Left lung (tissue), 10 donors: ENCODE data around the gene GPI. TPM values are rescaled to one million over a fixed set of nuclear protein-coding genes. Genes with fewer than 3 reads are reported as not detected.
"Not testable (repeated sequence)": the region's sequence is repeated elsewhere in the genome, so short reads cannot be mapped to it uniquely, and the experiment has no call there.

ENCODE experiments used
- ATAC-seq: fragments of 200-7000 bp; cut with Tn5 transposase; one replicate; pipeline ENCODE4 v1.9.1; 2020; ENCODE audit warnings: moderate library complexity
- DNase-seq, 4 donors: peaks; one replicate each; pipeline ENCODE4 v3.0.0-alpha.2; 2013 to 2020
- H3K27ac ChIP-seq, 2 donors: fragments of 200-600 bp; sonication (generic) in 1 of 2; one replicate each; pipeline versions ENCODE4 v1.5.0 to v1.8.0; 2020 to 2021
- H3K27me3 ChIP-seq, 2 donors: fragments of 200-600 bp; sonication (generic) in 1 of 2; one replicate each; pipeline versions ENCODE4 v1.5.0 to v1.8.0; 2020 to 2021
- H3K36me3 ChIP-seq, 2 donors: fragments of 200-600 bp; sonication (generic) in 1 of 2; one replicate each; pipeline versions ENCODE4 v1.5.0 to v1.8.0; 2020 to 2021
- H3K4me1 ChIP-seq, 2 donors: fragments of 200-600 bp; one replicate each; pipeline ENCODE4 v1.8.0; 2021
- H3K4me3 ChIP-seq, 2 donors: fragments of 200-600 bp; sonication (generic) in 1 of 2; one replicate each; pipeline versions ENCODE4 v1.5.0 to v1.8.0; 2020 to 2021; ENCODE audit warnings: mild to moderate bottlenecking in 1 of 2
- H3K9me3 ChIP-seq, 2 donors: fragments of 200-600 bp; sonication (generic) in 1 of 2; one replicate each; pipeline versions ENCODE4 v1.5.0 to v1.8.0; 2020 to 2021
- intact Hi-C, 2 donors: fragments of 100-400 bp; cut with DNase I; formaldehyde crosslinking; loops; one replicate each; pipeline versions ENCODE4 v1.11.2 to v1.14.2; 2022
- polyA plus RNA-seq, 6 donors: library from polyadenylated mRNA; unstranded; fragments of 120-200 nt; gene quantifications; one replicate each; pipeline ENCODE4 v1.2.1, GENCODE V29; 2013; ENCODE audit not compliant: insufficient read length in 6 of 6
- total RNA-seq, 2 donors: library from RNA; stranded (reverse); fragmentation: NEBNext Ultra II Directional; extraction: Animal tissue kit (Norgen Biotek cat#: 25700); gene quantifications; one replicate each; pipeline ENCODE4 v1.2.1, GENCODE V29; 2021
- TF ChIP-seq, protein P1 (sequence below), 2 donors: fragments of 200-600 bp; sonication (generic) in 1 of 2; IDR thresholded peaks; one replicate each; pipeline versions ENCODE4 v1.5.0 to v1.8.0; 2021; ENCODE audit warnings: antibody characterized with exemption in 2 of 2
- donor health status: DM: no; HTN: yes; CAD: no.
- donor health status: DM: no; HTN: no; CAD: no.

GPI gene
- total and polyA plus RNA-seq, 8 donors = 99.2 to 248 (median 108) TPM

- ATAC-seq = no peak
- Histone ChIP-seq H3K27ac (no peak overlapping the region), H3K4me1 (no peaks in the 10 kb centered on the region), H3K9me3 (no peaks in the 10 kb centered on the region), H3K27me3 (no peaks in the 10 kb centered on the region), H3K36me3 (peaks cover 0 to 98% of the 10 kb centered on the region in 2 donors), H3K4me3 (no peak overlapping the region)
- DNase-seq = no peak
- TF ChIP-seq, protein P1, sequence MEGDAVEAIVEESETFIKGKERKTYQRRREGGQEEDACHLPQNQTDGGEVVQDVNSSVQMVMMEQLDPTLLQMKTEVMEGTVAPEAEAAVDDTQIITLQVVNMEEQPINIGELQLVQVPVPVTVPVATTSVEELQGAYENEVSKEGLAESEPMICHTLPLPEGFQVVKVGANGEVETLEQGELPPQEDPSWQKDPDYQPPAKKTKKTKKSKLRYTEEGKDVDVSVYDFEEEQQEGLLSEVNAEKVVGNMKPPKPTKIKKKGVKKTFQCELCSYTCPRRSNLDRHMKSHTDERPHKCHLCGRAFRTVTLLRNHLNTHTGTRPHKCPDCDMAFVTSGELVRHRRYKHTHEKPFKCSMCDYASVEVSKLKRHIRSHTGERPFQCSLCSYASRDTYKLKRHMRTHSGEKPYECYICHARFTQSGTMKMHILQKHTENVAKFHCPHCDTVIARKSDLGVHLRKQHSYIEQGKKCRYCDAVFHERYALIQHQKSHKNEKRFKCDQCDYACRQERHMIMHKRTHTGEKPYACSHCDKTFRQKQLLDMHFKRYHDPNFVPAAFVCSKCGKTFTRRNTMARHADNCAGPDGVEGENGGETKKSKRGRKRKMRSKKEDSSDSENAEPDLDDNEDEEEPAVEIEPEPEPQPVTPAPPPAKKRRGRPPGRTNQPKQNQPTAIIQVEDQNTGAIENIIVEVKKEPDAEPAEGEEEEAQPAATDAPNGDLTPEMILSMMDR (IDR thresholded peaks at IDR 0.05) = no peak
- intact Hi-C loops = no loop called here
These were observed 17.5 kb downstream of the GPI start for GRCh38 chr19:34382471-34382870.

GRCh38 chr19:34383599-34383998 is 18.6 kb downstream of the GPI start:
- Histone ChIP-seq H3K36me3 (peaks cover 0 to 98% of the 10 kb centered on the region in 2 donors), H3K27ac (no peak overlapping the region), H3K9me3 (no peaks in the 10 kb centered on the region), H3K4me1 (no peaks in the 10 kb centered on the region), H3K4me3 (no peak overlapping the region), H3K27me3 (no peaks in the 10 kb centered on the region)
- no peak for DNase-seq
- TF ChIP-seq, protein P1 (IDR thresholded peaks at IDR 0.05) = no peak
- intact Hi-C loops = no loop called here
- no peak for ATAC-seq

- no peak for DNase-seq
- TF ChIP-seq, protein P1 (IDR thresholded peaks at IDR 0.05) = no peak
- no peaks in the 10 kb centered on the region for H3K4me1 ChIP-seq
- intact Hi-C loops = no loop called here
- no peak overlapping the region for H3K4me3 ChIP-seq
- no peaks in the 10 kb centered on the region for H3K27me3 ChIP-seq
- H3K36me3 ChIP-seq = peaks cover 0 to 98% of the 10 kb centered on the region in 2 donors
- no peak for ATAC-seq
- no peak overlapping the region for H3K27ac ChIP-seq
- no peaks in the 10 kb centered on the region for H3K9me3 ChIP-seq
These were observed 21.8 kb downstream of the GPI start for GRCh38 chr19:34386645-34387445.

DNA sequence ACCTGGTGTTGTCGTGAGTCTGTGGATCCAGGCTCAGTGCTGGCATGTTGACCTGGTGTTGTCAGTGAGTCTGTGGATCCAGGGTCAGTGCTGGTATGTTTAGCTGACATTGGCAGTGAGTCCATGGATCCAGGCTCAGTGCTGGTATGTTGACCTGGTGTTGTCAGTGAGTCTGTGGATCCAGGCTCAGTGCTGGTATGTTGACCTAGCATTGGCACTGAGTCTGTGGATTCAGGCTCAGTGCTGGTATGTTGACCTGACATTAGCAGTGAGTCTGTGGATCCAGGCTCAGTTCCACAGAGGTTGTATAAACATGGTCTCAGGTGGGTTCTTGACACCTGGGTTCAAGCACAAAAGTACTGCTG is 22.4 kb downstream of the GPI start:
- TF ChIP-seq, protein P1 (IDR thresholded peaks at IDR 0.05) = no peak
- H3K4me1 ChIP-seq = no peaks in the 10 kb centered on the region

DNA sequence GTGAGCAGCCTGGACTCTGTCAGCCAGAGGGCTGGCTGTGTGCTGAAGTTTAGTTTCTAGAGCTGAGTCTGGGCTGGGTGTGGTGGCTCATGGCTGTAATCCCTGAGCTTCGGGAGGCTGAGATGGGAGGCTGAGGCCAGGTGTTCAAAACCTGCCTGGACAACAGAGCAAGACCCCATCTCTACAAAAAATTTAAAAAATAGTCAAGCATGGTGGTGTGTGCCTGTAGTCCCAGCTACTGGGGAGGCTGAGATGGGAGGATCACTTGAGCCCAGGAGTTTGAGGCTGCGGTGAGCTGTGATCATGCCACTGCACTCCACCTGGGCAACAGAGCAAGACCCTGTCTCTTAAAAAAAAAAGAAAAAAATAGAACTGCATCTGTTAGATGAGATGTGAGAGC is 23.7 kb downstream of the GPI start:
- H3K4me1 ChIP-seq, intact Hi-C loops, ATAC-seq, DNase-seq, H3K27me3 ChIP-seq, H3K27ac ChIP-seq, H3K9me3 ChIP-seq, H3K4me3 ChIP-seq: not testable (repeated sequence)
- H3K36me3 ChIP-seq = peaks cover 0 to 98% of the 10 kb centered on the region in 2 donors

More for the DNA sequence above, 22.4 kb downstream of the GPI start:
- no peak overlapping the region for H3K4me3 ChIP-seq
- ATAC-seq (no peak), DNase-seq (no peak)
- intact Hi-C loops = no loop called here
- H3K27me3 ChIP-seq = no peaks in the 10 kb centered on the region
- no peaks in the 10 kb centered on the region for H3K9me3 ChIP-seq
- H3K36me3 ChIP-seq = peaks cover 0 to 98% of the 10 kb centered on the region in 2 donors
- H3K27ac ChIP-seq = no peak overlapping the region
